Testis (tissue), 2 donors: ENCODE results near the gene TMEM151A.

Experiments used
- CTCF ChIP-seq, 3 experiments: fragments of 450-650 bp in 2 of 3; fragments of 200-600 bp in 1 of 3; sonication (generic) in 1 of 3; IDR thresholded peaks; one replicate each; pipeline ENCODE4 v1.5.1; 2016 to 2019; ENCODE audit warnings: antibody characterized with exemption in 3 of 3, mild to moderate bottlenecking in 2 of 3, moderate library complexity in 1 of 3
- POLR2A ChIP-seq: fragments of 450-650 bp; IDR thresholded peaks from one replicate; pipeline ENCODE4 v1.6.1; 2017; ENCODE audit warnings: antibody characterized with exemption, mild to moderate bottlenecking, moderate library complexity

GRCh38 chr11:66333896-66334604 lies 42.4 kb downstream of the TMEM151A start:
- TF ChIP-seq CTCF (IDR thresholded peaks at IDR 0.05) (no peak), POLR2A (no peak)
